Activated CD4-positive, alpha-beta memory T cell treated with anti-CD3 and anti-CD28 coated beads, Interleukin-2, amount 10 ng/mL, durations not matched to agents 7 days and 5 days (primary cell): ENCODE results near the gene MPP3. TPM values are rescaled to one million over a fixed set of nuclear protein-coding genes. Genes with fewer than 3 reads are reported as not detected.
"Not testable (repeated sequence)": the region's sequence is repeated elsewhere in the genome, so short reads cannot be mapped to it uniquely, and the experiment has no call there.

Experiments
- CTCF ChIA-PET: fragments of 350-600 bp; sonication (Branson Sonifier 250); formaldehyde crosslinking; loops from one replicate; lab custom pipeline; 2021; ENCODE audit warnings: antibody characterized with exemption, inconsistent platforms; lab: Charles Lee
- POLR2A ChIA-PET: fragments of 350-600 bp; sonication (Branson Sonifier 250); formaldehyde crosslinking; loops from one replicate; lab custom pipeline; 2021; ENCODE audit warnings: antibody characterized with exemption; lab: Charles Lee
- DNase-seq: peaks from one replicate; pipeline ENCODE4 v3.0.0-alpha.2; 2020
- H3K27ac Mint-ChIP-seq: one replicate; pipeline ENCODE4 v1.8.0; 2021; ENCODE audit warnings: mild to moderate bottlenecking, mixed read lengths
- H3K27me3 Mint-ChIP-seq: one replicate; pipeline ENCODE4 v1.8.0; 2021; ENCODE audit warnings: mixed read lengths
- H3K36me3 Mint-ChIP-seq: one replicate; pipeline ENCODE4 v1.8.0; 2021; ENCODE audit warnings: low read depth, mixed read lengths
- H3K4me1 Mint-ChIP-seq: one replicate; pipeline ENCODE4 v1.8.0; 2021; ENCODE audit warnings: mixed read lengths
- H3K4me3 Mint-ChIP-seq: one replicate; pipeline ENCODE4 v1.8.0; 2021; ENCODE audit warnings: mild to moderate bottlenecking, mixed read lengths
- H3K9me3 Mint-ChIP-seq: one replicate; pipeline ENCODE4 v1.8.0; 2021; ENCODE audit warnings: mixed read lengths
- total RNA-seq, 2 experiments: library from RNA; stranded (reverse); gene quantifications; one replicate each; pipeline ENCODE4 v1.2.3, GENCODE V29; 2021

The MPP3 gene
- total RNA-seq, 2 experiments from 2014 or later = not detected

DNA sequence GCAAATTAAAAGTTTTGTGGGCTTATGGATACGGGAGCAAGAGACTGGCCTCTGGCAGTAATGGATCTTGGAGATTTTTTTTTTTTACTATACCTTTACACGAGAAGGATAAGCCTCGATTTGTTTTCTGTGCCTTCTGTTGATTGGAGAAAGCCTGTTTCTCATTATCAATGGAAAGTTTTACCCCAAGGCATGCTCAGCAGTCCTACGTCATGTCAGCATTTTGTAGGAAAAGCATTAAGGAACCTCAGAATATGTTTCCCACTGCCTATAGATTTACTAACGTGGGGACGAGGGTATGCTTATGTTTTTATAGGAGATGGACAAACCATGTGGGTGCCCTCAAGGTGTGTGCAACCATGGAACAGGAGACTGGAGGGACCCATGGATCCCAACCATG is 40.9 kb upstream of the MPP3 start:
- no peak overlapping the region for H3K27ac Mint-ChIP-seq
- POLR2A ChIA-PET = no interaction called here
- H3K9me3 Mint-ChIP-seq = no peaks in the 10 kb centered on the region
- no peaks in the 10 kb centered on the region for H3K4me1 Mint-ChIP-seq
- H3K27me3 Mint-ChIP-seq = peaks cover 5% of the 10 kb centered on the region
- no peaks in the 10 kb centered on the region for H3K36me3 Mint-ChIP-seq
- no peak overlapping the region for H3K4me3 Mint-ChIP-seq
- CTCF ChIA-PET = no interaction called here
- no peak for DNase-seq

DNA sequence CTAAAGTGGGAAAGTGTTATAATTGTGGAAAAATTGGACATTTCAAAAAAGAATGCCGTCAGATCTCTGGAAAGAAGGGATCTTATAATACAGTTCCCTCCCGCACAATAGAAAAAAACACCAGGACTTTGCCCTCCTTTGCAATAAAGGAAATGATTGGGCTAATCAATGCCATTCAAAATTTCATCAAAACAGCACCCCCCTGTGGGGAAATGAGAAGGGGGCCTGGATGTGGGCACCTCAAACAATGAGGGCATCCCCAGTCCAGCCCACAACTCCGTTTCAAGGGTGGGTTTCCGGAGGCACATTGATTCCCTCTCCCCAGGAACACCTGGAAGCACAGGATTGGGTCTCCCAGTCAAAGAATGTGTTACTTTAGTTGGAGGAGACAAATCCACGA is 40.1 kb upstream of the MPP3 start:
- DNase-seq = no peak
- H3K4me3 Mint-ChIP-seq = no peak overlapping the region
- H3K27me3 Mint-ChIP-seq = peaks cover 12% of the 10 kb centered on the region
- ChIA-PET POLR2A (no interaction called here), CTCF (no interaction called here)
- H3K4me1 Mint-ChIP-seq = no peaks in the 10 kb centered on the region
- H3K9me3 Mint-ChIP-seq = no peaks in the 10 kb centered on the region
- H3K27ac Mint-ChIP-seq = no peak overlapping the region
- no peaks in the 10 kb centered on the region for H3K36me3 Mint-ChIP-seq

- no peaks in the 10 kb centered on the region for H3K36me3 Mint-ChIP-seq
- ChIA-PET POLR2A (no interaction called here), CTCF (no interaction called here)
- no peak for DNase-seq
- H3K4me3 Mint-ChIP-seq = no peak overlapping the region
- peaks cover 19% of the 10 kb centered on the region for H3K27me3 Mint-ChIP-seq
- no peak overlapping the region for H3K27ac Mint-ChIP-seq
- H3K9me3 Mint-ChIP-seq = no peaks in the 10 kb centered on the region
- H3K4me1 Mint-ChIP-seq = no peaks in the 10 kb centered on the region
These were observed 39.2 kb upstream of the MPP3 start for GRCh38 chr17:43871946-43872690.

DNA sequence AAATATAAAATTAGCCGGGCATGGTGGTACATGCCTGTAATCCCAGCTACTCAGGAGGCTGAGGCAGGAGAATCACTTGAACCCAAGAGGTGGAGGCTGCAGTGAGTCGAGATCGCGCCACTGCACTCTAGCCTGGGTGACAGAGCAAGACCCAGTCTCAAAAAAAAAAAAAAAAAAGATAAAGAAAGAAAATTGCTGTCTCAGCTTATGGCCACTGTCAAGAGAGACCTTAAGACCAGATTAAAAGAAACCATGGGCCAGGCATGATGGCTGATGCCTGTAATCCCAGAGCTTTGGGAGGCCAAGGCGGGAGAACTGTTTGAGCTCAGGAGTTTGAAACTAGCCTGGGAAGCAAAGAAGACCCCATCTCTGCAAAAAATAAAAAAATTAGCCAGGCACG is 36.1 kb upstream of the MPP3 start:
- H3K4me3 Mint-ChIP-seq, H3K9me3 Mint-ChIP-seq, H3K27ac Mint-ChIP-seq, H3K4me1 Mint-ChIP-seq, DNase-seq, POLR2A ChIA-PET, H3K36me3 Mint-ChIP-seq: not testable (repeated sequence)
- CTCF ChIA-PET = interaction anchor here (2.3 kb wide), 1 partner anchor 10 kb away, joined by 12 read pairs; no protein-coding TSS in a partner anchor
- H3K27me3 Mint-ChIP-seq = peaks cover 25% of the 10 kb centered on the region

GRCh38 chr17:43868226-43868994 is 35.5 kb upstream of the MPP3 start:
- POLR2A ChIA-PET = no interaction called here
- Mint-ChIP-seq H3K9me3 (no peaks in the 10 kb centered on the region), H3K36me3 (no peaks in the 10 kb centered on the region), H3K27ac (no peak overlapping the region), H3K4me1 (no peaks in the 10 kb centered on the region), H3K27me3 (peaks cover 26% of the 10 kb centered on the region), H3K4me3 (no peak overlapping the region)
- DNase-seq = no peak
- CTCF ChIA-PET = interaction anchor here (1.9 to 3.1 kb wide), 3 partner anchors 10 to 12 kb away, joined by 5 to 17 read pairs (median 12); no protein-coding TSS in a partner anchor

- Mint-ChIP-seq H3K4me1 (no peaks in the 10 kb centered on the region), H3K27ac (no peak overlapping the region), H3K27me3 (peaks cover 26% of the 10 kb centered on the region), H3K4me3 (no peak overlapping the region), H3K9me3 (no peaks in the 10 kb centered on the region), H3K36me3 (no peaks in the 10 kb centered on the region)
- DNase-seq = no peak
- ChIA-PET CTCF (interaction anchor here (1.6 kb wide), 1 partner anchor 16 kb away, joined by 3 read pairs; no protein-coding TSS in a partner anchor), POLR2A (no interaction called here)
These were observed 31.4 kb upstream of the MPP3 start for GRCh38 chr17:43864161-43864984.

GRCh38 chr17:43861960-43862359 is 29.0 kb upstream of the MPP3 start:
- Mint-ChIP-seq H3K4me3 (no peak overlapping the region), H3K27ac (no peak overlapping the region), H3K4me1 (no peaks in the 10 kb centered on the region), H3K36me3 (no peaks in the 10 kb centered on the region), H3K9me3 (no peaks in the 10 kb centered on the region), H3K27me3 (peaks cover 11% of the 10 kb centered on the region)
- POLR2A ChIA-PET = no interaction called here
- no peak for DNase-seq
- CTCF ChIA-PET = no interaction called here

GRCh38 chr17:43860927-43861622 is 28.1 kb upstream of the MPP3 start:
- H3K4me3 Mint-ChIP-seq = no peak overlapping the region
- no peaks in the 10 kb centered on the region for H3K4me1 Mint-ChIP-seq
- no peak for DNase-seq
- POLR2A ChIA-PET = no interaction called here
- no peaks in the 10 kb centered on the region for H3K9me3 Mint-ChIP-seq
- no peak overlapping the region for H3K27ac Mint-ChIP-seq
- H3K36me3 Mint-ChIP-seq = no peaks in the 10 kb centered on the region
- peaks cover 8% of the 10 kb centered on the region for H3K27me3 Mint-ChIP-seq
- CTCF ChIA-PET = interaction anchor here (1.1 kb wide), 1 partner anchor 15 kb away, joined by 3 read pairs; no protein-coding TSS in a partner anchor

GRCh38 chr17:43860077-43860725 is 27.3 kb upstream of the MPP3 start:
- Mint-ChIP-seq H3K4me1 (no peaks in the 10 kb centered on the region), H3K36me3 (no peaks in the 10 kb centered on the region), H3K27ac (no peak overlapping the region), H3K4me3 (no peak overlapping the region), H3K27me3 (peaks cover 8% of the 10 kb centered on the region), H3K9me3 (no peaks in the 10 kb centered on the region)
- CTCF ChIA-PET = interaction anchor here (1.8 kb wide), 1 partner anchor 18 kb away, joined by 7 read pairs; no protein-coding TSS in a partner anchor
- DNase-seq = no peak
- POLR2A ChIA-PET = no interaction called here

GRCh38 chr17:43857957-43858600 is 25.1 kb upstream of the MPP3 start:
- CTCF ChIA-PET = interaction anchor here (1.8 kb wide), 1 partner anchor 20 kb away, joined by 4 read pairs; no protein-coding TSS in a partner anchor
- no peak overlapping the region for H3K4me3 Mint-ChIP-seq
- POLR2A ChIA-PET = no interaction called here
- H3K9me3 Mint-ChIP-seq = no peaks in the 10 kb centered on the region
- peaks cover 3% of the 10 kb centered on the region for H3K27me3 Mint-ChIP-seq
- no peaks in the 10 kb centered on the region for H3K4me1 Mint-ChIP-seq
- no peaks in the 10 kb centered on the region for H3K36me3 Mint-ChIP-seq
- H3K27ac Mint-ChIP-seq = no peak overlapping the region
- DNase-seq = no peak

- Mint-ChIP-seq H3K27ac (no peak overlapping the region), H3K36me3 (no peaks in the 10 kb centered on the region), H3K4me3 (no peak overlapping the region), H3K9me3 (no peaks in the 10 kb centered on the region), H3K27me3 (peaks cover 3% of the 10 kb centered on the region), H3K4me1 (no peaks in the 10 kb centered on the region)
- DNase-seq = no peak
- POLR2A ChIA-PET = no interaction called here
- CTCF ChIA-PET = interaction anchor here (1.8 to 2.8 kb wide), 2 partner anchors 11 to 21 kb away, joined by 4 to 12 read pairs; partner anchors contain the start of gene CD300LG
These were observed 24.2 kb upstream of the MPP3 start for GRCh38 chr17:43857141-43857540.
